Measurements from ENCODE around the gene GNG14. TPM values are rescaled to one million over a fixed set of nuclear protein-coding genes. Genes with fewer than 3 reads are reported as not detected.
"Not testable (repeated sequence)": the region's sequence is repeated elsewhere in the genome, so short reads cannot be mapped to it uniquely, and the experiment has no call there.

GNG14 gene
- total RNA-seq, 1 donor from 2014 or later = not detected

DNA sequence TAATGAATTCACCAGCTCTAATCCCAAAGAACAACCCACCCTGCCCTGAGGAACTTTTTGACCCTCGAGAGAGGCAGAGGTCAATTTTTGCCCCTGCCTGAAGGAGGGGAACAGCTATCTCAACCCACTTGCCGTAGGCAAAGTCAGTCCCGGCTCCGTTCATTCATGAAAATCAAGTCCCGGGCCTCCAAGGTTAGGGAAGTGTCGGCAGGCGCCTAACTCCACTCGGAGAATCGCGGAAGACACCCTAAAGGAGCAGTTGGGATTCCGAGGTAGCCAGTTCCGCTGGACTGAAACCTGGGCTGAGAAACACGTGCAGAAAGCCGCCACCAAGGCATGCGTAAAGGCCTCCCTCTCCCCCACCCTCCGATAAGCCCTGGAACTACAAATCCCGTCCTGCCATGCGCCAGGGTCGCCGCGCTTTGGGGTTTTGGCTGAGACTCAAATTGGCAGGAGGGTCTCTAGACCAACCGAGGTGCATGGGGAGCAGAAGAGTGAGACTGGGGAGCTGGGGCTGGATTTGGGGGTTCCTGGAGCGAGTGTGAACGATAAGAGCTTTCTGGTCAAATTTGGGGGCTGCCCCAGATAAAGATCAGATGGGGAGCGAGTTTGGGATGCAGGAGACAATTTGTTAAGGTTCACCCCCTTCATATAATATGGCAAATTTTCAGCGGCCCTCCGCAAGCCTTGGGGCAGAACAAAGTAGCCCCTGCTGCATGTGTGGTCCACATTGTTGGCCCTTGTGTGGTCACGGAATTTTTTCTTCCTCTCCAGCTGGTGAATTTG is 36.0 kb downstream of the GNG14 start, which contains the start of gene TNPO2:
Gene TNPO2, minus strand, starts transcription at position 292 of the 786 bp plus-strand sequence. CDS start 2,955 bp downstream, outside the sequence.
- DNase-seq = peak; percentile 78

DNA sequence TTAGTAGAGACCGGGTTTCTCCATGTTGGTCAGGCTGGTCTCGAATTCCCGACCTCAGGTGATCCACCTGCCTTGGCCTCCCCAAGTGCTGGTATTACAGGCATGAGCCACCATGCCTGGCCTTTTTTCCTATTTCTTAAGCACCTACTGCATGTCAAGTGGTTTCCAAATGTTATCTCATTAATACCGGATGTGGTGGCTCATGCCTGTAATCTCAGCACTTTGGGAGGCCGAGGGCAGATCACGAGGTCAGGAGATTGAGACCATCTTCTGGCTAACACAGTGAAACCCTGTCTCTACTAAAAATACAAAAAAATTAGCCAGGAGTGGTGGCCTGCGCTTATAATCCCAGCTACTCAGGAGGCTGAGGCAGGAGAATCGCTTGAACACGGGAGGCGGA is 37.8 kb downstream of the GNG14 start:
- DNase-seq = not testable (repeated sequence)

DNA sequence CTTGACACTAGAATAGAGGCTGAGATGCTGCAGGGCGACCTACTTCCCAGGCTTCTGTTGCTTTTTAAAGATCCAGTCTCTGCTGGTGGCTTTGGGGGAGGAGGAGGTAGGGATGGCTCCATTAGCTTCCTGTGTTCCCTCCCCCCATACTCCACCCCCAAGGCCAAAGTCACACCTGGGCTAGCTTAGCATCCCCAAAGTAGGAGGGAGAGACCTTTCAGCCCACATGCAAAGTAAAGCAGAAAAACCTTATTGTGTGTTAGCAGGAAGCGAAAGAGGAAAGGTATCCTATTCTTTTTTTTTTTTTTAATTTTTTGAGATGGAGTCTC is 39.2 kb downstream of the GNG14 start:
- DNase-seq = no peak

DNA sequence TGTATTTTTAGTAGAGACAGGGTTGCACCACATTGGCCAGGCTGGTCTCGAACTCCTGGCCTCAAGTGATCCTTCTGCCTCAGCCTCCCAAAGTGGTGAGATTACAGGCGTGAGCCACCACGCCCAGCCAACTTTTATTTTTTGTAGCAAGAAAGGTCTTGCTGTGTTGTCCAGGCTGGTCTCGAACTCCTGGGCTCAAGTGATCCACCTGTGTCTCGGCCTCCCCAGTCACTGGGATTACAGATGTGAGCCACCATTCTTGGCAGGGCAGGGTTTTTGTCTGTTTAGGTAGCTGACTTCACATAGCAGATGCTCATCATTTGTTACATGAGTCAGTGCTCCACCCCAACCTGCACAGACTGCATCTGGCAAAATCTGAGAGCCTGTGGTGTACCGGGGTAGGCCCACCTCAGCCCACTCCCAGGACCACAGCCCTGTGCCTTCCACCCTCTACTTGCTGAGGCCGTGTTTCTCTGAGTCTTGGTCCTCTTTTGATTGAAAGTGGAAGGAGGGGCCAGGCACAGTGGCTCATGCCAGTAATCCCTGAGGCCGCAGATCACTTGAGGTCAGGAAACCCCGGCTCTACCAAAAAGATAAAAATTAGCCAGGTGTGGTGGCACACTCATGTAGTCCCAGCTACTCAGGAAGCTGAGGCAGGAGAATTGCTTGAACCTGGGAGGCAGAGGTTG is 40.1 kb downstream of the GNG14 start:
- no peak for DNase-seq

DNA sequence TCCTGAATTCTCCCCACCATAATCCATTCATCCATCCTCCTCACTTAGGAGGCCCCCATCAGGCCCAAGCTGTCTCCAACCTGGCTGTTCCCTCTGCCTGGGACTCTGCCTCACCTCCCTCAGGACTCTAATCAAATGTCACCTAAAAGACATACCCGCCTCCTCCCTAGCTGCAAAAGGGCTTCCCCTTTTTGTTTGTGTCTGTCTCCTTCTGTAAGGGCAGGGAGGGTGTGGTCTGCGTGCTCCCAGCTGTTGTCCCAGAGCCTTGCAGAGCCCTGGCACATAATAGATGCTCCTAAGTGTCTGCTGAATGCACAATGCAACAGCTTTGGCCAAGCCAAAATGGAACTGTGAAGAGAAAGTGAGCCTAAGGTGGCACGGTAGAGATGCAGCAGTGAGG is 42.3 kb downstream of the GNG14 start:
- DNase-seq = no peak

DNA sequence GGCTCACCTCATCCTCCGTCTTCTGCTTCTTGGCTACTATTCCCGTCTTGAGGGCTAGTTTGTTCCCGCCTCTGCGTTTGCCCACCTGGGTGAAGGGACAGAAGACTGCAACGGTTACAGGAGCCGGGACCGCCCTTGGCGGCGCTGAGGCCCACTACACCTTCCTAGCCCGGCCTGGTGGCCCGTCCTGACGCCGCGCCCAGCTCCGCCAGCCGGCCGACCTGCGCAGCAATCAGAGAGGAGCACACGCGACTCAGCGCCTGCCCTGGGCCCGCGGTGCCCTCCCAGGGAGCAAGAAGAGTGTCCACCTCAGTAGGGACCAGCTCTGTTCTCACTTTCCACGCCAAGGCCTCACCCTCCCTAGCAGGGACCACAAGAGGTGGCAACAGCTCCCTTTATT is 43.5 kb downstream of the GNG14 start:
- DNase-seq = no peak

DNA sequence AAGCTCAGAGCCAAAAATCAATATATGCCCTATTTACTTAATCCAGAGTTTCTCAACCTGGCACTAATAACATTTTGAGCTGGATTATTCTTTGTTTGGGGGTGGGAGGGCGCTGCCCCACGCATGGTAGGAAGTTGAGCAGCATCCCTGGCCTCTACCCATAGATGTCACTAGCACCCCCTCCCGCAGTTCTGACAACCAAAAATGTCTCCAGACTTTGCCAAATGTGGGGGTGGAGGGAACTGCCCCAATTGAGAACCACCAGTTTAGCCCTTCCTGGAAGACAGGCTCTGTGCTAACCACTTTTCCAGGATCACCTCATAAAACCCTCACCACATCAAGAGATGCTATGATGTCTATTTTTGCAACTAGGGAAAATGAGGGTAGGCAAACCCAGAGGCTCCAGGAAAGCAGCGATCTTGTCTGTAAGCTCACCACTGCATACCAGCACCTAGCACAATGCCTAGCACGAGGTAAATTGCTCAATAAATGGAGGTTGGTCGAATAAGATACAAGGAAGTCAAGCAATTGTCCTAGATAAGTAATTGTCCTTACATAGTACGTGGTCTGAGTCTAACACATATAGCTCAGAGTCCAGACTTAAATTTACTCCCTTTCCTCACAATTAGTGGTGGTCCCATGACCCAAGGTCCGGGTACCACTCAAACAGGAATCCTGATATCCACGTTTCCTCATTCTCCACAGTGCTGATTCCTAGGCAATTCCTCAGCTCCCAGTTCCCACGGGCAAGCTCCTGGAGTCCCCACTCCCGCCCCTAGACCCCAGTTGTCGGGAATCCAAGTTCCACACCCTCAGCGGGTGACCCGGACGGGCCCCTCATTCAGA is 45.8 kb downstream of the GNG14 start:
- DNase-seq = peak; percentile 44

DNA sequence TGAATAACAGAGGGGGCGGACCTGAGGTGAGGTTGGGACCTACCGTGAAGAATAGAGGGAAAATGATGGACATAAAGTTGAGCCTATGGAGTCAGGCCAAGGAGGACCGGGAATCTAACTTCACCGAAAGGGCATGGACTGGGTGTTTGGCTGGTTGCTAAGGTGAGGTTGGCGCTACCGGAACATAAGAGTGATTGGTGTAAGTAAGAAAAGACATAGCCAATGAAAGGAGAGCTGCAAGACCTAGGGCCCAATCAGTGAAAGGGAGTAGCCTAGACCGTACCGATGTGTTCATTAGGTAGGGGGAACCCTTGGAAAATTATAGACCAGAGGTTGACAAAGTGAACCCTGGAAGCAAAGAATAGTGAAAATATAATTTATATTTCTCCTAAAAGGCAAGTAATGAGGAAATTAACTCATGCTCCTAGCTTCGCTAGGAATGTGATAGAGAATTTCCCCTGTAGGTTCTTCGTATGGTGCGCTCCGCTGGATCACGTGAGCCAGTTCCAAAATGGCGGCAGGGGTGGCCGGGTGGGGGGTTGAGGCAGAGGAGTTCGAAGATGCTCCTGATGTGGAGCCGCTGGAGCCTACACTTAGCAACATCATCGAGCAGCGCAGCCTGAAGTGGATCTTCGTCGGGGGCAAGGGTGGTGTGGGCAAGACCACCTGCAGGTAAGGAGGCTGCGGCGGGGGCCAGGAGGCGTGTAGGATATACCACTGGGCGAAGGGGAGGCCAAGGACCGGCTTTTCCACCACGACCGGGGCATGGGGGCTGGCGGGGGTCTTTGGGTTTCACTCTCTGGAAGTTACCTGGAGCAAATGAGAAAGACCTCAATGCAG is 49.4 kb downstream of the GNG14 start, which contains the start of gene GET3:
Gene GET3, plus strand, starts transcription at position 503 of the 840 bp plus-strand sequence. Its CDS starts 9 bp downstream, at position 512.
- DNase-seq = peak; percentile 100

DNA sequence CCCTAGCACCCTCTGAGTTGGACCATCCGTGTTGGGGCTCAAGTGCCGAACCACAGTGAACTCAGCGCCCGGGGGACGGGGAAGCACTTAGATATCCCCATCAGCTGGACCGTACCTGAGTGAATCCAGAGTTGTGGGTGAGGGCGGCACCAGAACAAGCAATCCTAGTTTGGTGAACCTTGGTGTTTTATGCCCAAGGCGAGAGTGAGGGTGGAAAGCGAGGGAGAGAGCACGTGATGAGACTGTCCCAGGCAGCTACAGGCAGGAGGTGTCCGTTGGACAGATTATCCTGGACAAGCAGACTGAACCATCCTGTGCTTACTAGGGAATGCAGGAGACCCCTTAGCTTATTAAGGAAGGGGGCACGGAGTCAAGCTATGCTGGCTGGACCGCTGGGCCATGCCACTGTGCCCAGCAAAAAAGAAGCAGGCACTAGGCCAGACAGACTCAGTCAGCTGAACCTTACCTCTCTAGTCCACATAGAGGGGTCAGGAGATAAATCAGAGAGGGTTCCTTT is 50.1 kb downstream of the GNG14 start:
- DNase-seq = no peak

Other genes with a start within 250 kb of the GNG14 start
- gene ZNF443, start 247.0 kb upstream of the GNG14 start, total RNA-seq = 6.2 and 9.5 TPM in 2 replicates
- 3.5 and 5.8 TPM in 2 replicates for gene ZNF709, start 203.2 kb upstream of the GNG14 start, total RNA-seq
- gene ZNF564, start 136.5 kb upstream of the GNG14 start, total RNA-seq = 8.4 and 13.3 TPM in 2 replicates
- gene ZNF490, start 77.2 kb upstream of the GNG14 start, total RNA-seq = 10.2 and 13.1 TPM in 2 replicates
- gene ZNF791, start 77.1 kb upstream of the GNG14 start, total RNA-seq = 17.9 and 21.3 TPM in 2 replicates
- gene MAN2B1, start 21.3 kb upstream of the GNG14 start, total RNA-seq = 59.7 and 66.4 TPM in 2 replicates
- 6.3 and 8.3 TPM in 2 replicates for gene WDR83, start 21.2 kb upstream of the GNG14 start, total RNA-seq
- gene DHPS, start 6.1 kb upstream of the GNG14 start, total RNA-seq = 52.9 and 53.0 TPM in 2 replicates
- gene FBXW9, start 8.6 kb downstream of the GNG14 start, total RNA-seq = 5.8 and 8.0 TPM in 2 replicates
- 25.7 and 31.4 TPM in 2 replicates for gene TNPO2, start 35.9 kb downstream of the GNG14 start, total RNA-seq
- 106 and 139 TPM in 2 replicates for gene TRIR, start 46.7 kb downstream of the GNG14 start, total RNA-seq
- gene GET3, start 49.5 kb downstream of the GNG14 start, total RNA-seq = 66.9 and 78.6 TPM in 2 replicates
- gene BEST2, start 63.8 kb downstream of the GNG14 start, total RNA-seq = not detected in 2 replicates
- gene HOOK2, start 87.6 kb downstream of the GNG14 start, total RNA-seq = 12.1 and 14.8 TPM in 2 replicates
- 61.1 and 151 TPM in 2 replicates for gene JUNB, start 103.5 kb downstream of the GNG14 start, total RNA-seq
- 214 and 278 TPM in 2 replicates for gene PRDX2, start 113.8 kb downstream of the GNG14 start, total RNA-seq
- 0.23 TPM in 1 of 2 replicates, not detected in the other for gene THSD8, start 114.1 kb downstream of the GNG14 start, total RNA-seq
- gene RNASEH2A, start 118.6 kb downstream of the GNG14 start, total RNA-seq = 19.6 and 45.6 TPM in 2 replicates
- gene RTBDN, start 146.6 kb downstream of the GNG14 start, total RNA-seq = not detected in 2 replicates
- 0.17 and 0.51 TPM in 2 replicates for gene MAST1, start 150.5 kb downstream of the GNG14 start, total RNA-seq
- 23.3 and 31.3 TPM in 2 replicates for gene DNASE2, start 193.5 kb downstream of the GNG14 start, total RNA-seq
- 0.17 TPM in 1 of 2 replicates, not detected in the other for gene KLF1, start 199.2 kb downstream of the GNG14 start, total RNA-seq
- 31.5 and 42.4 TPM in 2 replicates for gene GCDH, start 203.2 kb downstream of the GNG14 start, total RNA-seq
- 0.17 and 0.33 TPM in 2 replicates for gene SYCE2, start 231.3 kb downstream of the GNG14 start, total RNA-seq
- 47.5 and 83.9 TPM in 2 replicates for gene FARSA, start 245.7 kb downstream of the GNG14 start, total RNA-seq